GM12878 (cell line): Measurements from ENCODE around the gene ATP6V0A1. TPM values are rescaled to one million over a fixed set of nuclear protein-coding genes. Genes with fewer than 3 reads are reported as not detected.

ENCODE experiments used
- ATAC-seq: fragments of 200-7000 bp; cut with Tn5 transposase; 3 replicates; pipeline ENCODE4 v1.9.1; 2020; ENCODE audit warnings: mild to moderate bottlenecking, moderate library complexity
- BruUV-seq: library from RNA; stranded (reverse); fragments of 400-500 nt; replicated peaks from 2 replicates; lab custom pipeline; 2021; lab: Mats Ljungman, UMichigan
- CTCF ChIA-PET: fragments of 300-600 bp; sonication (Branson Sonifier 250); formaldehyde crosslinking; extraction: SDS; loops from one replicate; lab custom pipeline; 2021; ENCODE audit warnings: inconsistent platforms; lab: Yijun Ruan, JAX
- POLR2A ChIA-PET: fragments of 350-600 bp; formaldehyde crosslinking; extraction: SDS; loops from one replicate; lab custom pipeline; 2021; ENCODE audit warnings: inconsistent platforms; lab: Charles Lee
- RAD21 ChIA-PET: fragments of 300-600 bp; sonication (Branson Sonifier 250); formaldehyde crosslinking; loops from one replicate; lab custom pipeline; 2023; ENCODE audit warnings: antibody characterized with exemption; ENCODE audit not compliant: unreplicated experiment; lab: Charles Lee
- SMC1A ChIA-PET: fragments of 300-600 bp; sonication (Branson Sonifier 250); formaldehyde crosslinking; loops from one replicate; lab custom pipeline; 2023; ENCODE audit not compliant: unreplicated experiment, uncharacterized antibody; lab: Charles Lee
- DNase-seq: peaks from one replicate; pipeline ENCODE4 v3.0.0-alpha.2; 2011; ENCODE audit warnings: low read depth, low spot score
- FAIRE-seq: peaks from 3 replicates; lab custom pipeline; 2011; peaks lifted over from hg19 to GRCh38; lab: Jason Lieb, UNC
- H2AFZ ChIP-seq: 2 replicates; pipeline ENCODE4 v1.6.0; 2011; ENCODE audit warnings: low read depth, low read length, control low read depth; ENCODE audit not compliant: control insufficient read depth
- H3K27ac ChIP-seq: 2 replicates; pipeline ENCODE4 v1.5.1; 2011; ENCODE audit warnings: control low read depth; ENCODE audit not compliant: control insufficient read depth, insufficient read depth
- H3K27me3 ChIP-seq, 2 experiments: replicated peaks in 1 of 2; 2 replicates each; pipeline versions ENCODE4 v1.6.0 to v1.6.1; 2011; ENCODE audit warnings: low read length in 1 of 2; ENCODE audit not compliant: control insufficient read depth in 2 of 2, insufficient read depth in 2 of 2
- H3K36me3 ChIP-seq, 2 experiments: 2 replicates each; pipeline ENCODE4 v1.5.1; 2011; ENCODE audit warnings: low read length in 1 of 2; ENCODE audit not compliant: control insufficient read depth in 2 of 2, insufficient read depth in 2 of 2
- H3K4me1 ChIP-seq: 2 replicates; pipeline ENCODE4 v1.6.1; 2011; ENCODE audit warnings: mild to moderate bottlenecking, low read length, moderate library complexity, mixed read lengths; ENCODE audit not compliant: control insufficient read depth, insufficient read depth
- H3K4me2 ChIP-seq: 2 replicates; pipeline ENCODE4 v1.6.0; 2011; ENCODE audit warnings: control low read depth; ENCODE audit not compliant: control insufficient read depth, insufficient read depth
- H3K4me3 ChIP-seq: fragments of 200-600 bp; sonication (generic); 2 replicates; pipeline ENCODE4 v1.5.1; 2016
- H3K79me2 ChIP-seq: 2 replicates; pipeline ENCODE4 v1.6.0; 2011; ENCODE audit warnings: low read length; ENCODE audit not compliant: control insufficient read depth, insufficient read depth
- H3K9ac ChIP-seq: 2 replicates; pipeline ENCODE4 v1.8.0; 2011; ENCODE audit warnings: low read length, control low read depth, mixed read lengths; ENCODE audit not compliant: control insufficient read depth, insufficient read depth
- H3K9me3 ChIP-seq: replicated peaks from 3 replicates; pipeline ENCODE4 v1.5.1; 2011; ENCODE audit warnings: mild to moderate bottlenecking, low read length; ENCODE audit not compliant: control insufficient read depth, insufficient read depth
- H4K20me1 ChIP-seq: 2 replicates; pipeline ENCODE4 v1.6.0; 2011; ENCODE audit not compliant: control insufficient read depth, insufficient read depth
- BACH1 ChIP-seq: fragments of 450-650 bp; IDR thresholded peaks from 2 replicates; pipeline ENCODE4 v1.6.1; 2017; ENCODE audit warnings: mild to moderate bottlenecking, borderline replicate concordance
- CBX5 ChIP-seq: sonication (generic); IDR thresholded peaks from 2 replicates; pipeline ENCODE4 v1.6.1; 2016; ENCODE audit warnings: low read depth, moderate library complexity, mild to moderate bottlenecking, inconsistent platforms
- EZH2 ChIP-seq: IDR thresholded peaks from 2 replicates; pipeline ENCODE4 v1.6.1; 2012; ENCODE audit warnings: low read depth, mild to moderate bottlenecking, control low read depth, inconsistent platforms, low read length, borderline replicate concordance; ENCODE audit not compliant: control insufficient read depth
- IRF4 ChIP-seq: IDR thresholded peaks from 2 replicates; pipeline ENCODE4 v1.6.1; 2011; ENCODE audit warnings: low read depth, low read length
- JUNB ChIP-seq: IDR thresholded peaks from 2 replicates; pipeline ENCODE4 v1.6.1; 2016; ENCODE audit warnings: antibody characterized with exemption, mild to moderate bottlenecking
- NBN ChIP-seq: fragments of 450-650 bp; IDR thresholded peaks from 2 replicates; pipeline ENCODE4 v1.6.1; 2016
- RAD21 ChIP-seq: IDR thresholded peaks from 2 replicates; pipeline ENCODE4 v1.6.1; 2011; ENCODE audit warnings: mild to moderate bottlenecking, low read depth, low read length, moderate library complexity; ENCODE audit not compliant: insufficient read depth
- RB1 ChIP-seq: fragments of 450-650 bp; formaldehyde crosslinking; IDR thresholded peaks from 2 replicates; pipeline ENCODE4 v1.6.1; 2017; ENCODE audit warnings: mild to moderate bottlenecking, borderline replicate concordance
- TCF3 ChIP-seq: IDR thresholded peaks from 2 replicates; pipeline ENCODE4 v1.6.1; 2012; ENCODE audit warnings: low read depth, mild to moderate bottlenecking, low read length, borderline replicate concordance; ENCODE audit not compliant: insufficient read depth
- WRNIP1 ChIP-seq: IDR thresholded peaks from 2 replicates; pipeline ENCODE4 v1.6.1; 2011; ENCODE audit warnings: low read depth, low read length, improper control_type of control experiment, borderline replicate concordance
- ZNF217 ChIP-seq: fragments of 450-650 bp; IDR thresholded peaks from 2 replicates; pipeline ENCODE4 v1.6.1; 2017; ENCODE audit warnings: antibody characterized with exemption, mild to moderate bottlenecking
- WGBS: methylation state at CpG from one replicate; pipeline ENCODE4 v1.1.6; 2016; ENCODE audit warnings: low lambda C conversion rate; ENCODE audit not compliant: insufficient replicate concordance, insufficient coverage; ENCODE audit errors: missing lambda C conversion rate; 5-methylcytosine and 5-hydroxymethylcytosine counted together
- in situ Hi-C: fragments of 300-500 bp; cut with MboI; formaldehyde crosslinking; loops from 9 replicates; pipeline ENCODE4 v1.14.3; 2018; ENCODE audit warnings: mixed read lengths
- intact Hi-C: fragments of 100-400 bp; cut with micrococcal nuclease; formaldehyde crosslinking; loops from one replicate; pipeline ENCODE4 v1.14.2; 2022; ENCODE audit not compliant: unreplicated experiment
- polyA plus RNA-seq, 11 experiments: library from polyadenylated mRNA; depleted of rRNA in 4 of 11; unstranded in 6 of 11; stranded (reverse) in 5 of 11; fragments of >200 nt; fragmentation: Nextera tagmentation in 4 of 11; fragmentation: Illumina TruSeq in 1 of 11; extraction: Ambion mirVana in 4 of 11; extraction: Trizol in 1 of 11; gene quantifications; 1 replicate in 1 of 11; 2 replicates in 10 of 11; pipeline versions ENCODE4 v1.2.1 to v1.2.3, GENCODE V29; 2011 to 2016; ENCODE audit warnings: inconsistent platforms in 2 of 11, missing spikeins in 2 of 11, low read depth in 1 of 11
- total RNA-seq, 4 experiments: library from RNA; depleted of rRNA in 3 of 4; stranded (reverse); fragments of >200 nt in 3 of 4; fragmentation: Illumina TruSeq in 1 of 4; extraction: Trizol in 1 of 4; gene quantifications; 2 replicates each; pipeline versions ENCODE4 v1.2.1 to v1.2.3, GENCODE V29; 2013 to 2021
- TF ChIP-seq, protein P1 (sequence below): fragments of 150-350 bp; IDR thresholded peaks from 2 replicates; pipeline ENCODE4 v1.6.1; 2014; ENCODE audit warnings: mild to moderate bottlenecking, low read depth, low read length
- TF ChIP-seq, protein P2 (sequence below): fragments of 450-650 bp; IDR thresholded peaks from 2 replicates; pipeline ENCODE4 v1.6.1; 2016; ENCODE audit warnings: mild to moderate bottlenecking, moderate library complexity, borderline replicate concordance
- TF ChIP-seq, protein P3 (sequence below): IDR thresholded peaks from 2 replicates; pipeline ENCODE4 v1.6.1; 2012; ENCODE audit warnings: low read depth, low read length, improper control_type of control experiment
- TF ChIP-seq, protein P4 (sequence below): fragments of 450-650 bp; IDR thresholded peaks from 2 replicates; pipeline ENCODE4 v1.6.1; 2017; ENCODE audit warnings: mild to moderate bottlenecking

ATP6V0A1 gene
- total and polyA plus RNA-seq, 10 of the 15 experiments (the other 5 are each of a cell fraction or from before 2014, with no cell fraction given): 3.0 to 76.6 (median 30.9) TPM

DNA sequence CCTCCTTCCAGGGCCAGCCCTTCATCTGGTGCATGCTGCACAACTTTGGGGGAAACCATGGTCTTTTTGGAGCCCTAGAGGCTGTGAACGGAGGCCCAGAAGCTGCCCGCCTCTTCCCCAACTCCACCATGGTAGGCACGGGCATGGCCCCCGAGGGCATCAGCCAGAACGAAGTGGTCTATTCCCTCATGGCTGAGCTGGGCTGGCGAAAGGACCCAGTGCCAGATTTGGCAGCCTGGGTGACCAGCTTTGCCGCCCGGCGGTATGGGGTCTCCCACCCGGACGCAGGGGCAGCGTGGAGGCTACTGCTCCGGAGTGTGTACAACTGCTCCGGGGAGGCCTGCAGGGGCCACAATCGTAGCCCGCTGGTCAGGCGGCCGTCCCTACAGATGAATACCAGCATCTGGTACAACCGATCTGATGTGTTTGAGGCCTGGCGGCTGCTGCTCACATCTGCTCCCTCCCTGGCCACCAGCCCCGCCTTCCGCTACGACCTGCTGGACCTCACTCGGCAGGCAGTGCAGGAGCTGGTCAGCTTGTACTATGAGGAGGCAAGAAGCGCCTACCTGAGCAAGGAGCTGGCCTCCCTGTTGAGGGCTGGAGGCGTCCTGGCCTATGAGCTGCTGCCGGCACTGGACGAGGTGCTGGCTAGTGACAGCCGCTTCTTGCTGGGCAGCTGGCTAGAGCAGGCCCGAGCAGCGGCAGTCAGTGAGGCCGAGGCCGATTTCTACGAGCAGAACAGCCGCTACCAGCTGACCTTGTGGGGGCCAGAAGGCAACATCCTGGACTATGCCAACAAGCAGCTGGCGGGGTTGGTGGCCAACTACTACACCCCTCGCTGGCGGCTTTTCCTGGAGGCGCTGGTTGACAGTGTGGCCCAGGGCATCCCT lies 84.8 kb downstream of the ATP6V0A1 start:
- CTCF ChIA-PET: no interaction called here
- Histone ChIP-seq H3K27ac (no peak overlapping the region), H3K4me3 (no peak overlapping the region), H4K20me1 (no peaks in the 10 kb centered on the region), H3K27me3 (no peaks in the 10 kb centered on the region), H2AFZ (no peak overlapping the region), H3K79me2 (no peaks in the 10 kb centered on the region), H3K9ac (no peak overlapping the region), H3K4me1 (0 out of 2 replicates have a peak, but pooled peaks cover 3% of the 10 kb centered on the region), H3K36me3 (peaks cover 0 to 5% of the 10 kb centered on the region in 2 experiments; a peak in 3 of 4 replicates), H3K9me3 (no peaks in the 10 kb centered on the region), H3K4me2 (no peak overlapping the region)
- DNase-seq (no peak), FAIRE-seq (no peak), ATAC-seq (no peak)
- BruUV-seq: no TSS peak
- in situ Hi-C loops: no loop called here
- intact Hi-C loops: no loop called here
- RAD21 ChIA-PET: interaction anchor here (1.2 kb wide), 1 partner anchor 11 kb away, joined by 3 read pairs; no protein-coding TSS in a partner anchor
- SMC1A ChIA-PET: no interaction called here
- POLR2A ChIA-PET: no interaction called here
- WGBS: 96% methylated on average over 39 of the region's 39 CpGs
- no peak for TF ChIP-seq JUNB
- no peak for TF ChIP-seq WRNIP1
- TF ChIP-seq NBN: no peak
- TF ChIP-seq, protein P1, sequence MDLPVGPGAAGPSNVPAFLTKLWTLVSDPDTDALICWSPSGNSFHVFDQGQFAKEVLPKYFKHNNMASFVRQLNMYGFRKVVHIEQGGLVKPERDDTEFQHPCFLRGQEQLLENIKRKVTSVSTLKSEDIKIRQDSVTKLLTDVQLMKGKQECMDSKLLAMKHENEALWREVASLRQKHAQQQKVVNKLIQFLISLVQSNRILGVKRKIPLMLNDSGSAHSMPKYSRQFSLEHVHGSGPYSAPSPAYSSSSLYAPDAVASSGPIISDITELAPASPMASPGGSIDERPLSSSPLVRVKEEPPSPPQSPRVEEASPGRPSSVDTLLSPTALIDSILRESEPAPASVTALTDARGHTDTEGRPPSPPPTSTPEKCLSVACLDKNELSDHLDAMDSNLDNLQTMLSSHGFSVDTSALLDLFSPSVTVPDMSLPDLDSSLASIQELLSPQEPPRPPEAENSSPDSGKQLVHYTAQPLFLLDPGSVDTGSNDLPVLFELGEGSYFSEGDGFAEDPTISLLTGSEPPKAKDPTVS: no peak
- TF ChIP-seq TCF3: no peak
- no peak for TF ChIP-seq RB1
- TF ChIP-seq, protein P2, sequence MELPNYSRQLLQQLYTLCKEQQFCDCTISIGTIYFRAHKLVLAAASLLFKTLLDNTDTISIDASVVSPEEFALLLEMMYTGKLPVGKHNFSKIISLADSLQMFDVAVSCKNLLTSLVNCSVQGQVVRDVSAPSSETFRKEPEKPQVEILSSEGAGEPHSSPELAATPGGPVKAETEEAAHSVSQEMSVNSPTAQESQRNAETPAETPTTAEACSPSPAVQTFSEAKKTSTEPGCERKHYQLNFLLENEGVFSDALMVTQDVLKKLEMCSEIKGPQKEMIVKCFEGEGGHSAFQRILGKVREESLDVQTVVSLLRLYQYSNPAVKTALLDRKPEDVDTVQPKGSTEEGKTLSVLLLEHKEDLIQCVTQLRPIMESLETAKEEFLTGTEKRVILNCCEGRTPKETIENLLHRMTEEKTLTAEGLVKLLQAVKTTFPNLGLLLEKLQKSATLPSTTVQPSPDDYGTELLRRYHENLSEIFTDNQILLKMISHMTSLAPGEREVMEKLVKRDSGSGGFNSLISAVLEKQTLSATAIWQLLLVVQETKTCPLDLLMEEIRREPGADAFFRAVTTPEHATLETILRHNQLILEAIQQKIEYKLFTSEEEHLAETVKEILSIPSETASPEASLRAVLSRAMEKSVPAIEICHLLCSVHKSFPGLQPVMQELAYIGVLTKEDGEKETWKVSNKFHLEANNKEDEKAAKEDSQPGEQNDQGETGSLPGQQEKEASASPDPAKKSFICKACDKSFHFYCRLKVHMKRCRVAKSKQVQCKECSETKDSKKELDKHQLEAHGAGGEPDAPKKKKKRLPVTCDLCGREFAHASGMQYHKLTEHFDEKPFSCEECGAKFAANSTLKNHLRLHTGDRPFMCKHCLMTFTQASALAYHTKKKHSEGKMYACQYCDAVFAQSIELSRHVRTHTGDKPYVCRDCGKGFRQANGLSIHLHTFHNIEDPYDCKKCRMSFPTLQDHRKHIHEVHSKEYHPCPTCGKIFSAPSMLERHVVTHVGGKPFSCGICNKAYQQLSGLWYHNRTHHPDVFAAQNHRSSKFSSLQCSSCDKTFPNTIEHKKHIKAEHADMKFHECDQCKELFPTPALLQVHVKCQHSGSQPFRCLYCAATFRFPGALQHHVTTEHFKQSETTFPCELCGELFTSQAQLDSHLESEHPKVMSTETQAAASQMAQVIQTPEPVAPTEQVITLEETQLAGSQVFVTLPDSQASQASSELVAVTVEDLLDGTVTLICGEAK: no peak
- no peak for TF ChIP-seq RAD21
- no peak for TF ChIP-seq EZH2
- no peak for TF ChIP-seq BACH1
- TF ChIP-seq, protein P3, sequence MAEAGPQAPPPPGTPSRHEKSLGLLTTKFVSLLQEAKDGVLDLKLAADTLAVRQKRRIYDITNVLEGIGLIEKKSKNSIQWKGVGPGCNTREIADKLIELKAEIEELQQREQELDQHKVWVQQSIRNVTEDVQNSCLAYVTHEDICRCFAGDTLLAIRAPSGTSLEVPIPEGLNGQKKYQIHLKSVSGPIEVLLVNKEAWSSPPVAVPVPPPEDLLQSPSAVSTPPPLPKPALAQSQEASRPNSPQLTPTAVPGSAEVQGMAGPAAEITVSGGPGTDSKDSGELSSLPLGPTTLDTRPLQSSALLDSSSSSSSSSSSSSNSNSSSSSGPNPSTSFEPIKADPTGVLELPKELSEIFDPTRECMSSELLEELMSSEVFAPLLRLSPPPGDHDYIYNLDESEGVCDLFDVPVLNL: no peak
- TF ChIP-seq IRF4: no peak
- TF ChIP-seq, protein P4, sequence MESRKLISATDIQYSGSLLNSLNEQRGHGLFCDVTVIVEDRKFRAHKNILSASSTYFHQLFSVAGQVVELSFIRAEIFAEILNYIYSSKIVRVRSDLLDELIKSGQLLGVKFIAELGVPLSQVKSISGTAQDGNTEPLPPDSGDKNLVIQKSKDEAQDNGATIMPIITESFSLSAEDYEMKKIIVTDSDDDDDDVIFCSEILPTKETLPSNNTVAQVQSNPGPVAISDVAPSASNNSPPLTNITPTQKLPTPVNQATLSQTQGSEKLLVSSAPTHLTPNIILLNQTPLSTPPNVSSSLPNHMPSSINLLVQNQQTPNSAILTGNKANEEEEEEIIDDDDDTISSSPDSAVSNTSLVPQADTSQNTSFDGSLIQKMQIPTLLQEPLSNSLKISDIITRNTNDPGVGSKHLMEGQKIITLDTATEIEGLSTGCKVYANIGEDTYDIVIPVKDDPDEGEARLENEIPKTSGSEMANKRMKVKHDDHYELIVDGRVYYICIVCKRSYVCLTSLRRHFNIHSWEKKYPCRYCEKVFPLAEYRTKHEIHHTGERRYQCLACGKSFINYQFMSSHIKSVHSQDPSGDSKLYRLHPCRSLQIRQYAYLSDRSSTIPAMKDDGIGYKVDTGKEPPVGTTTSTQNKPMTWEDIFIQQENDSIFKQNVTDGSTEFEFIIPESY: no peak
- TF ChIP-seq ZNF217: no peak
- no peak for TF ChIP-seq CBX5
